K562 (cell line): ENCODE results near the gene C4orf17. TPM values are rescaled to one million over a fixed set of nuclear protein-coding genes. Genes with fewer than 3 reads are reported as not detected.

Experiments used
- ATAC-seq: fragments of 200-7000 bp; cut with Tn5 transposase; 3 replicates; pipeline ENCODE4 v1.9.1; 2020; ENCODE audit warnings: moderate library complexity
- BruUV-seq: library from RNA; stranded (reverse); fragments of 400-500 nt; replicated peaks from 2 replicates; lab custom pipeline; 2021; lab: Mats Ljungman, UMichigan
- CTCF ChIA-PET: fragments of 300-600 bp; formaldehyde crosslinking; extraction: SDS; loops from one replicate; lab custom pipeline; 2021; ENCODE audit warnings: low intra/inter-chr PET ratio; lab: Yijun Ruan, JAX
- POLR2A ChIA-PET: fragments of 300-600, 350-650 bp; sonication (Branson Sonifier 250); formaldehyde crosslinking; extraction: SDS; loops from one replicate; lab custom pipeline; 2021; ENCODE audit warnings: antibody characterized with exemption, inconsistent platforms; lab: Yijun Ruan, JAX
- DNase-seq, 4 experiments: peaks; one replicate each; pipeline versions ENCODE4 v3.0.0 to v3.0.0-alpha.2; 2011 to 2018; ENCODE audit warnings: low spot score in 3 of 4, mixed read lengths in 3 of 4; ENCODE audit errors: extremely low read depth in 1 of 4
- FAIRE-seq: peaks from 2 replicates; lab custom pipeline; 2011; peaks lifted over from hg19 to GRCh38; lab: Jason Lieb, UNC
- H2AFZ ChIP-seq: 2 replicates; pipeline ENCODE4 v1.6.0; 2011; ENCODE audit warnings: low read depth, low read length, control low read depth, inconsistent platforms
- H3K27ac ChIP-seq: fragments of 200-600 bp; 3 replicates; pipeline ENCODE4 v1.8.0; 2011; ENCODE audit warnings: low read depth, mild to moderate bottlenecking, control low read depth, inconsistent platforms, low read length, moderate library complexity, mixed read lengths; ENCODE audit errors: extremely low read depth
- H3K27me3 ChIP-seq, 2 experiments: fragments of 300-600 bp in 1 of 2; 2 replicates in 1 of 2; 3 replicates in 1 of 2; pipeline versions ENCODE4 v1.6.0 to v1.8.0; 2011; ENCODE audit warnings: inconsistent platforms in 2 of 2, low read length in 2 of 2, mild to moderate bottlenecking in 1 of 2, mixed read lengths in 1 of 2, moderate library complexity in 1 of 2; ENCODE audit not compliant: control insufficient read depth in 2 of 2, insufficient read depth in 2 of 2
- H3K36me3 ChIP-seq: fragments of 300-600 bp; 3 replicates; pipeline ENCODE4 v1.8.0; 2011; ENCODE audit warnings: mild to moderate bottlenecking, low read length, inconsistent platforms; ENCODE audit not compliant: control insufficient read depth, insufficient read depth
- H3K4me1 ChIP-seq, 2 experiments: fragments of 200-600 bp in 1 of 2; replicated peaks in 1 of 2; 2 replicates in 1 of 2; 3 replicates in 1 of 2; pipeline versions ENCODE4 v1.5.1 to v1.8.0; 2011; ENCODE audit warnings: inconsistent platforms in 2 of 2, low read length in 2 of 2, mild to moderate bottlenecking in 1 of 2, mixed read lengths in 1 of 2, moderate library complexity in 1 of 2; ENCODE audit not compliant: control insufficient read depth in 2 of 2, insufficient read depth in 2 of 2
- H3K4me2 ChIP-seq: 2 replicates; pipeline ENCODE4 v1.6.1; 2011; ENCODE audit warnings: low read length, control low read depth, inconsistent platforms, mixed read lengths; ENCODE audit not compliant: insufficient read depth
- H3K4me3 ChIP-seq: fragments of 200-600 bp; sonication (generic), shearing (Covaris generic); 2 replicates; pipeline ENCODE4 v1.5.1; 2016; ENCODE audit warnings: control low read depth, inconsistent platforms
- H3K79me2 ChIP-seq: fragments of 200-600 bp; 3 replicates; pipeline ENCODE4 v1.8.0; 2011; ENCODE audit warnings: low read length, inconsistent platforms; ENCODE audit not compliant: control insufficient read depth, insufficient read depth
- H3K9ac ChIP-seq, 2 experiments: 2 replicates each; pipeline versions ENCODE4 v1.6.0 to v1.6.1; 2011; ENCODE audit warnings: low read depth in 2 of 2, low read length in 2 of 2, control low read depth in 1 of 2, inconsistent platforms in 1 of 2, mild to moderate bottlenecking in 1 of 2, mixed read lengths in 1 of 2; ENCODE audit not compliant: insufficient read depth in 1 of 2
- H3K9me1 ChIP-seq: one replicate; pipeline ENCODE4 v1.6.0; 2011; ENCODE audit warnings: inconsistent platforms, mild to moderate bottlenecking, low read length, moderate library complexity; ENCODE audit not compliant: control insufficient read depth, insufficient read depth
- H3K9me3 ChIP-seq: replicated peaks from 2 replicates; pipeline ENCODE4 v1.5.1; 2011; ENCODE audit warnings: low read depth, low read length, inconsistent platforms; ENCODE audit not compliant: control insufficient read depth, insufficient read depth
- H4K20me1 ChIP-seq: replicated peaks from 2 replicates; pipeline ENCODE4 v1.6.1; 2011; ENCODE audit warnings: low read length, inconsistent platforms, mixed read lengths; ENCODE audit not compliant: control insufficient read depth, insufficient read depth
- E4F1 ChIP-seq: fragments of 250-450 bp; sonication (Bioruptor Pico); IDR thresholded peaks from 2 replicates; pipeline ENCODE4 v1.5.0; 2021; ENCODE audit warnings: mild to moderate bottlenecking, borderline replicate concordance
- MAX ChIP-seq: sonication (generic); formaldehyde crosslinking; IDR thresholded peaks from 2 replicates; pipeline ENCODE4 v1.9.0; 2022; ENCODE audit warnings: mild to moderate bottlenecking, missing genetic modification reagents
- RERE ChIP-seq: sonication (generic); formaldehyde crosslinking; IDR thresholded peaks from 2 replicates; pipeline ENCODE4 v1.8.0; 2023; ENCODE audit warnings: missing genetic modification reagents, mild to moderate bottlenecking, borderline replicate concordance
- ZNF318 ChIP-seq, 2 experiments: fragments of 450-650 bp; IDR thresholded peaks; 2 replicates each; pipeline ENCODE4 v1.6.1; 2016; ENCODE audit warnings: mild to moderate bottlenecking in 2 of 2, borderline replicate concordance in 1 of 2, low read depth in 1 of 2, moderate library complexity in 1 of 2
- WGBS: fragments of 100-300 bp; shearing (Covaris generic); methylation state at CpG from one replicate; pipeline ENCODE4 v1.1.6; 2016; ENCODE audit warnings: low coverage, mixed read lengths; ENCODE audit not compliant: insufficient coverage; ENCODE audit errors: missing lambda C conversion rate; 5-methylcytosine and 5-hydroxymethylcytosine counted together
- in situ Hi-C: fragments of 300-500 bp; cut with MboI; formaldehyde crosslinking; loops from 4 replicates; pipeline ENCODE4 v1.15.0; 2018; ENCODE audit warnings: inconsistent platforms, mixed read lengths
- intact Hi-C: fragments of 100-400 bp; cut with micrococcal nuclease; formaldehyde crosslinking; loops from 2 replicates; pipeline ENCODE4 v1.14.2; 2022
- polyA plus RNA-seq, 8 experiments: library from polyadenylated mRNA; depleted of rRNA in 4 of 8; stranded (reverse) in 5 of 8; unstranded in 3 of 8; fragments of >200 nt; fragmentation: Nextera tagmentation in 2 of 8; fragmentation: Illumina TruSeq in 1 of 8; extraction: Ambion mirVana in 2 of 8; extraction: Trizol in 1 of 8; gene quantifications; 2 replicates each; pipeline versions ENCODE4 v1.2.1 to v1.2.3, GENCODE V29; 2011 to 2014; ENCODE audit warnings: inconsistent platforms in 1 of 8, missing spikeins in 1 of 8
- total RNA-seq, 7 experiments: library from RNA; depleted of rRNA in 6 of 7; stranded (reverse); fragments of >200 nt in 6 of 7; fragmentation: Illumina TruSeq in 2 of 7; extraction: Trizol in 2 of 7; gene quantifications; 2 replicates each; pipeline versions ENCODE4 v1.2.1 to v1.2.3, GENCODE V29; 2011 to 2021; ENCODE audit warnings: low replicate concordance in 1 of 7

Gene C4orf17
- total and polyA plus RNA-seq, 9 of the 15 experiments (the other 6 are each of a cell fraction or from before 2014, with no cell fraction given), result not detected

GRCh38 chr4:99536848-99537247 is 26.0 kb downstream of the C4orf17 start:
- intact Hi-C loops, result no loop called here
- H4K20me1 ChIP-seq, result no peaks in the 10 kb centered on the region
- POLR2A ChIA-PET, result no interaction called here
- no peak overlapping the region for H2AFZ ChIP-seq
- no peak for ATAC-seq
- H3K9ac ChIP-seq, result no peak overlapping the region
- no peaks in the 10 kb centered on the region for H3K27me3 ChIP-seq
- no peak overlapping the region for H3K4me3 ChIP-seq
- no peaks in the 10 kb centered on the region for H3K9me1 ChIP-seq
- H3K79me2 ChIP-seq, result no peaks in the 10 kb centered on the region
- no peak for FAIRE-seq
- CTCF ChIA-PET, result no interaction called here
- in situ Hi-C loops, result no loop called here
- H3K9me3 ChIP-seq, result no peaks in the 10 kb centered on the region
- no peak overlapping the region for H3K27ac ChIP-seq
- no peak for DNase-seq
- H3K36me3 ChIP-seq, result no peaks in the 10 kb centered on the region
- no TSS peak for BruUV-seq
- no peaks in the 10 kb centered on the region for H3K4me1 ChIP-seq
- no peak overlapping the region for H3K4me2 ChIP-seq
- WGBS, result 0% methylated on average over 2 of the region's 2 CpGs
- no peak for TF ChIP-seq E4F1 (CRISPR knock-in tag)
- TF ChIP-seq RERE (CRISPR knock-in tag), result no peak
- no peak for TF ChIP-seq MAX (CRISPR knock-in tag)
- no peak for TF ChIP-seq ZNF318 (IDR thresholded peaks at IDR 0.05; ENCODE audit: borderline replicate concordance in 1 of 2, low read depth in 1 of 2)
